HG03558 (cell line): ENCODE data around the gene DSC2.
A peak's percentile ranks its signal among the peaks of the same experiment; 100 is the strongest.

Experiments
- ATAC-seq: cut with Tn5 transposase; IDR thresholded peaks from one replicate; pipeline ENCODE4 v1.9.1; 2021; ENCODE audit warnings: moderate number of reproducible peaks; ENCODE audit not compliant: unreplicated experiment; ENCODE audit errors: extremely low read depth

Gene DSC2

GRCh38 chr18:31099450-31100230 lies 2.6 kb downstream of the DSC2 start:
- ATAC-seq = no peak

DNA sequence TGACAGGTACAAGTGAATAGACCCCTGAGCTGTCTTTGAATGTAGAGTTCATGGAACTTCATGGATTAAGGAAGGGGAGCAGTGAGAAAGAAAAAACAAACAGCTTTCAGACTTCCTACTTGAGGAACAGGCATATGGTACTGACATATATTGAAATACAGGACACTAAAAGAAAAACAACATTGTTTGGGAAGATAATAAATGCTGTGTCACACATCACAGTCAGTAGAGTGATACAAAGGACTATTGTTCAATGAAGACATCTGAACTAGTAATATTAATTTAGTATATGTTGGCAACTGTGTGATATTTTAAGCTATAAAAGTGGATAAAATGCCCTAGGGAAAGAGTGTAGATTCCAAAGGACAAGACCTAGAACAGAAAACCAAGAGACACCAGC lies 3.3 kb downstream of the DSC2 start:
- ATAC-seq = no peak

DNA sequence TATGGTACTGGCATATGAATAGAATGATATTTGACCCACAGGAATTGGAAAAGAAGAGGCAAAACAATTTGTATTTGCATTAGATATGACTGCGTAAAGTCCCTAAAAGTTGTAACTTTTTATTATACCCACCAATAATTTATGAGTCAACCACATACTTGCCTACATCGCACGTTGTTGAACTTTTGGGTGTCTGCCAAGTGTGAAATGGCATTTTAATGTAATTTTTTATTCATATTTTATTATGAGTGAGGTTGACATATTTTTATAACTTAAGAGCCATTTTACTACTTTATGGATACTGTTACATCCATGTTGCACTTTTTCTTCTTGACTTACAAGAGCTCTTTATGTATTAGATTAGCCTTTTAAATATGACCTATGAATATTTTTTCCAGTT lies 4.6 kb downstream of the DSC2 start:
- no peak for ATAC-seq

DNA sequence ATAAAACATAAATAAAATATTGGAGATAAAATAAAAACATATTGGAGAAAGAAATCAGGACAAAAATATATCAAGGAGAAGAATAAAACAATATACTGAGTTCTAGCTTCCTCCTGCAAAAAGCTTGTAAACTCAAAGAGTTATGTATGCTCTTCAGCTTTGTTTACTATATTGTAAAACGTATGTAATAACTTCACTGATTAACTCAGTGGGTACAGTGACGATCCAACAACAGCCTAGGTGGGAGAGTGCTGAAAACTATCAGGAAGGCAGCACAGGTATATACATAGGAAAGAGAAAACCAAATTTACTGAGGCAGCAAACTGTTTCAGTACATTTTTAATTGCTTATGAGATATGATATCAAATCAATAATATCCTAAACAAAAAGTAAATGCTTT lies 8.3 kb downstream of the DSC2 start:
- no peak for ATAC-seq

DNA sequence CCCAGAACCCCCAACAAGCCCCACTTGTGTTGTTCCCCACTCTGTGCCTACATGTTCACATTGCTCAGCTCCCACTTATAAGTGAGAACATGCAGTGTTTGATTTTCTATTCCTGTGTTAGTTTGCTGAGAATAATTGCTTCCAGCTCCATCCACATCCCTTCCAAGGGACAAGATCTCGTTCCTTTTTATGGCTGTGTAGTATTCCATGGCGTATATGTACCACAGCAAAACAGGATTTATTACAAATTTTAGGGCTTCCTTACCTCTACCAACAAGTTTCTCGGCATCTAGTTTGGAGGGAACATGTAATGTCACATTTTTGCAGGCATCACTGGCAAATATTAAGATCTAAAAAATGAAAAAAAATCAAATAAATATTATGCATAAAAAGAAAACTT lies 8.9 kb downstream of the DSC2 start:
- ATAC-seq = no peak

- ATAC-seq = no peak
Measured at GRCh38 chr18:31091350-31091749, 10.9 kb downstream of the DSC2 start.

DNA sequence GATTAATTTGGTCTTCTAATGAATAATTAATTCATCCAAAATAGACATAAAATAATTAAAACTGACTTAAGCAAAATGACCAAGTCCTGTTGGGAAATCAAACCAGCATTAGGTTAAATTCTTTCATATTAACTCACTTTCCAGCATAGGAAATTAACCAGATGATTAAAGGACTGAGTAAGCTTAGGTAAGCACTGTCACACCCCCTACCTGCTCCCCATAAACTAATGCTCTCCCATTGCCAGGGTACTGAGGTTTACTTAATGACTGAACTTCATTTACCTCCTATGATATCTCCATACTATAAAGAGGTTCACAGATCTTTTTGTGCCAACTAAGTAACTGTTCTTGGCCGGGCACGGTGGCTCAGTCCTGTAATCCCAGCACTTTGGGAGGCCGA lies 13.7 kb downstream of the DSC2 start:
- ATAC-seq = no peak

DNA sequence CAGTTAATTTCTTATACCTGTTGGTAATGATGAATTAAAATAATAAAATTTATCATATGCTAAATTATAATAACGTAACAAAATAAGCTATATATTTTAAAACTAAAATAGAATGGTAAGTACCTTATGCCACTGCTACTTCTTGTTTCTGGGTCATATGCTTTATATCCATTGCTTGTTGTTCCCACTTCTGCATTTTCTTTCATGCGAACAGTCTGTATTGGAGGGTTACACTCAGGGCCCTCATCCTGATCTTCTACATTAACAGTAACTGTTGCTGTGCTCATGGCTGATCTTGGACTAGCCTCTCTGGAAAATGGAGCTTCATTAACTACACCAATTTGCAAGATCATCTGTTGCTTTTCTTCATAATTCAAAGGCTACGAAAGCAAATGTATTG lies 22.2 kb downstream of the DSC2 start:
- no peak for ATAC-seq

DNA sequence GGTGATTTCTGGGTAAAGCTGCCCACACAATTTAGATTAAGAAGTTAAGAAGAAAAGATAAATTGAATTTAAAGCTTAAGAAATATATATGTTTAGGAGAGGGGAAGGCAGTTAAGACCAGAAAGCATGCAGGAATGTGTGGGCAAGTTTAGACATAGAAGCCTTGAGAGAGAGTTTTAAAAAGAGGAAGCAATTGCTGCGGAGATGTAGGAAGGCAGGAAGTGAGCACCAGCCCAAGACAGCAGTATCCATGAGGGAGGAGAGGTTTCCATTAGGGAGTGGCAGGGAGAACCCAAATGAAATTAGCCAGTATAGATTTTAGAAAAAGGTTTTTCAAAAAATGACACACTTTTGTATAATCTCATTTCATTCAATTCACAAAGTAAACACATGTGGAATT lies 24.3 kb downstream of the DSC2 start:
- ATAC-seq = no peak

DNA sequence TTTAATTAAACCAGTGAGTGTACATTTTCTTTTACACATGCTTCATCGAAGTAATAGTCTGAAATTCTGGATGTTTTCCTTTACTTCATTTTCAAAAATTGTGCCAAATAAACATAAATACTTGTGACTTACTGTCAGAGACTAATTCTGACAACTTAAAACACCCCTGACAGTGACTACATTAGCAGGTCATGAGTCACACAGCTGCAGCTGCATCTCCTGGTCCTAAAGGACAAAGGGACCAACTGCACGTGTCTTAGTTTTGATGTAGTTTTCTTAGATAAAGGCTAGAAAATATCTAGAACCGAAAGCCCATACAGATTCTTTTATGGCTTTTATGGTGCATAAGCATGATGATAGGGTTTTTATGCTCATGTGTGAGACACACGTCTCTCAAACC lies 30.0 kb downstream of the DSC2 start:
- ATAC-seq = no peak

DNA sequence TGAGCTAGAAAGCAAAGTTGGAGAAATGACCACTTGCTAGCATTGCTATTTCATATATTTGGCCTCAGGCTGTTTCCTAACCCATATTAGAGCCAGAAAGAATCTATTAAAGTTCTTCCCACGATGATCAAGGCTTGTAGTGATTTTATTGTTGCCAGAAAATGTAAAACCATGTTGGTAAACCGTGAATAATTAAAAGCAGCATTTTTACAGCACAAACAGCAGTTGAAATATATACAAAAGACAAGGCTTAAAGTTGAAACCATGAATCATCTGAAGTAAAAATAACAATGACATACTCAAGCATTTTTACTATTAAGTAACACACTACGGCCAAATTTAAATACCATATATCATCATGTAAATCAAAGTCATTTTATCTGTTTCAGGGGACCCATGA lies 32.0 kb downstream of the DSC2 start:
- ATAC-seq = no peak

- ATAC-seq = no peak
Measured at GRCh38 chr18:31066266-31066665, 36.0 kb downstream of the DSC2 start.

DNA sequence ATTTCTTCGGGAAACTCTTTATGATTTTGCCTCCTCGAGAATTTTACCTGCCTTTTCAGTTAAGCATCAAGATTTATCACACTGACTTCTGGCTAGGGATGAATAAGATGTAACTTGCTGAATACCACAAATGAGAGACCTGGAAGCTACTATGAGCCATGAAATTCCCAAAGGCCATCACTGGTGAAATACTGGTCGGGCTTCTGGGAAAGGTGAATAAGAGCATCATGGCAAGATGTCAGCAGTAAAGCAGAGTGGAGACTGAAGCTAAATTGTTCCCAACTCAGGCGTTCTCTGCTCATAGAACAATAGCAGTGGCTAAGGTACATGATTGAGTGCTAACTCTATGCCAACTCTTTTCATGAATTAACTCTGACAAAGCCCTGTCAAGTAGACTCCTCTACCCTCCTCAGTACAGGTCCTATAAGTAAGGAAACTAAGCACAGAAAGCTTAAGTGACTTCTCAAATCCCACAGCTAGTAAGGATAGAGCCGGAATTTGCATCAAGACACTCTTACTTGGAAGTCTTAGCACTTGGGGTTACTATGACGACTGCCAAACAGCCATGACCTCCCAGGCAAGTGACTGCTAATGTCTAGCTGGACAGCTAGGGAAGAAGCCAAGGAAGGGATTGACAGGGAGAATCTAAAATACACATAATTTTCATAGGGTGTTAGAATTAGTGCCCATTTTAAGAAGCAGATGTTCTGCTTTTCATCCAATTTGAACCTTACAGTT lies 37.0 kb downstream of the DSC2 start:
- no peak for ATAC-seq

DNA sequence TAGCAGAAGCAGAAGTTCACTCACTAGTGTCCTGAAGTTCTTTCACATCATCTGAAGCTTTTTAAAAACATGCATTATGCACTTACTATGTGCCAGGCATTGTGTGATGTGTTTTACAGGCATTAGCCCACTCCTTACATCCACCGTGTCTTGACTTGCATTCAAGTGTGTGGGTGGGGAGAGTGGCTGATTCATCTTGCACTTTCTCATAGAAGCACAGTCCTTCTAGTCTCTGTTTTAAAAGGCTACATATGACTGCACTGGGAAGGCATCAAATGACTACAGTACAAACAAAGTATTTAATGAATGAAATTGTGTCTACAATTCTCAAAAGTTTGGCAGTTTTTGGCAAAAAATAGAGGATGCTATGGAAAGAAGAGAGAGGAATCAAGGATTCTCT lies 38.1 kb downstream of the DSC2 start:
- peak; percentile 51 for ATAC-seq

GRCh38 chr18:31061945-31062344 lies 40.3 kb downstream of the DSC2 start:
- ATAC-seq = no peak

- no peak for ATAC-seq
Measured at GRCh38 chr18:31058897-31059296, 43.3 kb downstream of the DSC2 start.

GRCh38 chr18:31057917-31058316 lies 44.3 kb downstream of the DSC2 start:
- ATAC-seq = no peak

DNA sequence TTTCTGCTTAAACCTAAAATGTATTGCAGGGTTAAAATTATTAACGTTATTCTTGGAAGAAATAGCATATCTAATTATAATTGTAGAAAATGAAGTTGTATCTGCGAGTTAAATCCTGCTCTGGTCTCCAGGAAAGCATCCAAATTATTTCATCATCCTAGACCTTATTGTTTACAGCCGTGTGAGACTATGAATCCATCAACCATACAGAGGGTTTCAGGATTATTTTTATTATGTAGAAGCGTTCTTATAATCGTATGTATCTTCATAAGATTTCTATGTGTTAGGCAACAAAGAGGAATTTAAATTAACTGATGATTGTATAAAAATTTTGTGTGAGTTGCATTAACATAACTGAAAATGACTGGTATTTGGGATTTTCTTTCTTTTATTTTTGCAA lies 45.2 kb downstream of the DSC2 start:
- no peak for ATAC-seq

- no peak for ATAC-seq
Measured at GRCh38 chr18:31056296-31056695, 45.9 kb downstream of the DSC2 start.

DNA sequence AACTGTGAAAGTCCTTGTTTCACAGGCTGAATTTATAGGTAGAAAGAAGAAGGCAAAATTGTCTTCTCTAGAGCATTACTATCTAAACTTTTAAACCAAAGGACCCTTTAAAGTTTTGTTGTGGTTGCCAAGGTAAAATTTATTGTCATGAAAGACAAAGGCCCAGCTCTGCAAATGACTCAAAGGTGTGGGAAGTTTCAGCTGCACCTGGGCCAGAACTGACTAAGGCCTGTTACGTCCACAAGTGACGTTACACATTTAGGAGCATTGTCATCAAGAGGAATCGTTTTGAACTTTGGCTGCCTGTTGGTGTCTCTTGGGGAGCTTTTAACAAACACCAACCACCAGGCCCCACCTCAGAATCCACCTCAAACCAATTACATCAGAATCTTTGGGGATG lies 51.6 kb downstream of the DSC2 start:
- ATAC-seq = no peak

GRCh38 chr18:31049189-31049588 lies 53.0 kb downstream of the DSC2 start:
- ATAC-seq = no peak

DNA sequence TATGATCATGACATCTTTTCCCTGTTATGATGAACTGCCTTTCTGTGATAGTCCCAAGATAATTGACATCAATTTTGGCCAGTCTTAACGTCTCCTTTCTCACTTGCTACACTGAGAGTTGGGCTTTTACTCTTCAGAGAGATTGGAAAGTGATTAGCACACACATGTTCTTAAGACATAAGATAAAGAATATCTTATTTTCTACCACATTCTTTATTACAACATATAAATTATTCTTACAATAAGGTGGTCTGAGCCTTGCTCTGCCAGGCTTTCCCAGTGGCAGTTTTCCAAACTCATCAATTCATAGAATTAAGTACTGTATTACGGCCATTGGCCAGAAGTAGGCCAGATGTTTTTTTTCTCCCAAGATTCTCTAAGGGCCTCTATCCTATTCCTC lies 54.0 kb downstream of the DSC2 start:
- ATAC-seq = no peak
